Progenitor cell of endocrine pancreas (in vitro differentiated cells): ENCODE results near the gene FAM20B. TPM values are rescaled to one million over a fixed set of nuclear protein-coding genes. Genes with fewer than 3 reads are reported as not detected.
A peak's percentile ranks its signal among the peaks of the same experiment; 100 is the strongest.

Experiments used
- DNase-seq: peaks from one replicate; pipeline ENCODE4 v3.0.0; 2021; ENCODE audit warnings: low spot score; ENCODE audit not compliant: unreplicated experiment
- H3K27ac Mint-ChIP-seq: 2 replicates; pipeline ENCODE4 v1.8.0; 2021; ENCODE audit warnings: mild to moderate bottlenecking, moderate library complexity, mixed read lengths
- H3K27me3 Mint-ChIP-seq: 2 replicates; pipeline ENCODE4 v1.8.0; 2021; ENCODE audit warnings: mixed read lengths
- H3K36me3 Mint-ChIP-seq: 2 replicates; pipeline ENCODE4 v1.8.0; 2022; ENCODE audit warnings: mixed read lengths; ENCODE audit not compliant: insufficient read depth
- H3K4me1 Mint-ChIP-seq: 2 replicates; pipeline ENCODE4 v1.8.0; 2021; ENCODE audit warnings: low read depth, mixed read lengths
- H3K4me3 Mint-ChIP-seq: 2 replicates; pipeline ENCODE4 v1.8.0; 2021; ENCODE audit warnings: low read depth, mild to moderate bottlenecking, moderate library complexity, mixed read lengths
- H3K9me3 Mint-ChIP-seq: 2 replicates; pipeline ENCODE4 v1.8.0; 2021; ENCODE audit warnings: low read depth, mixed read lengths
- CTCF ChIP-seq: fragments of 200-600 bp; sonication (generic); IDR thresholded peaks from one replicate; pipeline ENCODE4 v1.5.0; 2021; ENCODE audit warnings: antibody characterized with exemption, mild to moderate bottlenecking; ENCODE audit not compliant: unreplicated experiment
- total RNA-seq: library from RNA; stranded (reverse); gene quantifications from 2 replicates; pipeline ENCODE4 v1.2.1, GENCODE V29; 2021

Gene FAM20B
- total RNA-seq, 1 donor from 2014 or later, result 42.9 TPM

- H3K36me3 Mint-ChIP-seq, result no peaks in the 10 kb centered on the region
- peaks cover 45% of the 10 kb centered on the region for H3K4me1 Mint-ChIP-seq
- no peak overlapping the region for H3K27ac Mint-ChIP-seq
- no peak for TF ChIP-seq CTCF
- H3K4me3 Mint-ChIP-seq, result no peak overlapping the region
- DNase-seq, result no peak
- H3K27me3 Mint-ChIP-seq, result no peaks in the 10 kb centered on the region
- no peaks in the 10 kb centered on the region for H3K9me3 Mint-ChIP-seq
Measured at GRCh38 chr1:179030683-179031082, 5.0 kb downstream of the FAM20B start.

GRCh38 chr1:179031284-179031683 lies 5.6 kb downstream of the FAM20B start:
- Mint-ChIP-seq H3K4me3 (no peak overlapping the region), H3K9me3 (no peaks in the 10 kb centered on the region), H3K4me1 (peaks cover 45% of the 10 kb centered on the region), H3K36me3 (no peaks in the 10 kb centered on the region), H3K27ac (peak overlapping the region; percentile 23), H3K27me3 (no peaks in the 10 kb centered on the region)
- TF ChIP-seq CTCF, result no peak
- DNase-seq, result no peak

- Mint-ChIP-seq H3K27ac (no peak overlapping the region), H3K27me3 (no peaks in the 10 kb centered on the region), H3K9me3 (no peaks in the 10 kb centered on the region), H3K4me1 (peaks cover 42% of the 10 kb centered on the region), H3K36me3 (no peaks in the 10 kb centered on the region), H3K4me3 (no peak overlapping the region)
- DNase-seq, result no peak
- no peak for TF ChIP-seq CTCF
Measured at GRCh38 chr1:179031855-179032513, 6.3 kb downstream of the FAM20B start.

- Mint-ChIP-seq H3K27ac (no peak overlapping the region), H3K4me1 (peaks cover 29% of the 10 kb centered on the region), H3K9me3 (no peaks in the 10 kb centered on the region), H3K36me3 (peaks cover 1% of the 10 kb centered on the region), H3K27me3 (no peaks in the 10 kb centered on the region), H3K4me3 (no peak overlapping the region)
- no peak for DNase-seq
- TF ChIP-seq CTCF, result no peak
Measured at GRCh38 chr1:179034720-179035119, 9.0 kb downstream of the FAM20B start.

DNA sequence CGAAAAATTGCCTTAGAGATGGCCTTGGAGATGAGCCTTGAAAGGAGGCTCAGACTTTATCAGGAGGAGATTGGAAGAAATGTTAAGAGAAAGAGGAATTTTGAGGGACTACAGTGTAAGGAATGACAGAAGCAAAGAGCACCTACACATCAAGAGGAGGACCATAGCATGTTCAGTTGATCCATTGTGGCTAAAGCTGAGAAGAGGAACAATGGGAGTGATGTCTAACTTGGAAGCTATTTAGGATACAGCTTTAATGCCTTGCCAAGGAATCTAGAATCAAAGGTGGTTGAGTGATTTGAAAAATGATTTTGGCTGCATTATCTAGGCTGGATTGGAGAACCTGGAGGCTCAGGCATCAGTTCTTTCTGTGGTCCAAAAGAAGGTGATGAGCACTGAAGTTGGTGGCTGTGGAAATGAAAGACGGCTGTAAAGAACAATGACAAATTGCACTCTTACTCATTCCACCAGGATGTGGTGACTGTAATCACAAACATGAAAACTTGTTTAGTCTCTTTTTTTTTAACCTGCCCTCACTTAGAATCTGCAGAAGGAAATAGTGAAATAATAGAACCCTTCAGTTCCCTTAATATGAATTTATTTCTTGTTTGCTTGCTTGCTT lies 11.3 kb downstream of the FAM20B start:
- Mint-ChIP-seq H3K4me3 (no peak overlapping the region), H3K4me1 (peaks cover 14% of the 10 kb centered on the region), H3K27me3 (no peaks in the 10 kb centered on the region), H3K36me3 (peaks cover 4% of the 10 kb centered on the region), H3K9me3 (no peaks in the 10 kb centered on the region), H3K27ac (no peak overlapping the region)
- no peak for DNase-seq
- no peak for TF ChIP-seq CTCF
